Measurements from ENCODE around the gene KIF26A.
"Not testable (repeated sequence)": the region's sequence is repeated elsewhere in the genome, so short reads cannot be mapped to it uniquely, and the experiment has no call there.

KIF26A gene

DNA sequence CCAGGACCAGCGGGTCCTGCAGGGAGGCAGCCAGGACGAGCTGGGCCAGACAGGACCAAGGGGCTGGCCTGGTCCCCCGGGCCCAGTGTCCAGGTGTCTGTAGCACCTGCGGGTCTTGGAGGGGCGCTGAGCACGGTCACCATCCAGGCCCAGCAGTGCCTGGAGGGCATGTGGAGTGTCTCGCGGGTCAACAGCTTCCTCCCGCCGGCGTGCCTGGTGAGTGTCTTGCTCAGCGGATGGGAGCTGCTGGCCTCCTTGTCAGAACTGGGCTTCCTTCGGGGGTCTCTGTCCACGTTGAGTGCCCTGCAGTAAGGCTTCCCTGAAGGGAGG, 13.8 kb downstream of the KIF26A start:
- FAIRE-seq (no peak), DNase-seq (ENCODE audit: extremely low spot score, insufficient read length, low read depth) (no peak)

DNA sequence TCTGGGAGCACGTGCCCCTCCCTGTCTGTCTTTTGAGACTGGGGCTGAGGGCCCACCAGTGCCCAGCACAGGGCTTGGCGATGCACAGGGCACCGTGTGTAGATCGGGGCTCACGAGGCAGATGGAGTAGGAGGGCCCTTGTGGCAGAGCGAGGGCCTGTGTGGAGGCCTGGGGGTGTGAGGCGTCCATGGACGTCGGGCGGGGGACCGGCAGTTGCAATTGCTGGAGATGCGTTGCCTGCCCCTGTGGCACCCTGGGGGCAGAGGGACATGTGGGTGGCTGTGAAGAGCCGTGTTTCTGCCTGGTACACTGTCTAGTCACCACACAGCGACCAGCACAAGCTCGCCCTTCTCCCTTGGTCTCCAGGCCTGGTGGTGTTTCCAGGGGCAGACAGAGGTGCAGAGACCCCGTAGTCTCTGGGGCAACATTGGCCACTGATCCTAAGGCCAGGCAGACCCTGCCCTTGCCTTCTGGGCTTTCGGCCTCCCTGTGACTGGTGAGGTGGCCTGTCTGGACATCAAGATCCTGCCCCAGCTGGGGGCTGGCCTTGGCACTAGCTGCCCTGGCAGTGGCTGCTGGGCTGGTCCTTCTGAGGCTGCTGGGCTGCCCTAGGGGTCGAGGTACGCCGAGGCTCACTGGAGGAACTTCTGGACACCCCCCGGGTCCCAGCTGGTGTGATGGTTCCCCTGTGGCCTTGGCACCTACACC, 14.5 kb downstream of the KIF26A start:
- no peak for DNase-seq (ENCODE audit: extremely low spot score, insufficient read length, low read depth)
- FAIRE-seq = no peak

DNA sequence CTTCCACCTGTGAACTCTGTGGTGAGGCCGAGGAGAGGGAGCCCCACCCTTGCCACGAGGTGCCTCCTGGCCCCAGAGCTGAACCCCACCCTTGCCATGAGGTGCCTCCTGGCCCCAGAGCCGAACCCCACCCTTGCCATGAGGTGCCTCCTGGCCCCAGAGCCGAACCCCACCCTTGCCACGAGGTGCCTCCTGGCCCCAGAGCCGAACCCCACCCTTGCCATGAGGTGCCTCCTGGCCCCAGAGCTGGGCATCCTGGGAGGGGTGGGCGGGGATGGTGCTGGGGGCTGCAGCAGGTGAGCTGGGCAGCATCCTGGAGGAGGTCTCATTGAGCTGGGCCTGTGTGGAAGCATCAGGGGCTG, 15.0 kb downstream of the KIF26A start:
- FAIRE-seq = not testable (repeated sequence)

DNA sequence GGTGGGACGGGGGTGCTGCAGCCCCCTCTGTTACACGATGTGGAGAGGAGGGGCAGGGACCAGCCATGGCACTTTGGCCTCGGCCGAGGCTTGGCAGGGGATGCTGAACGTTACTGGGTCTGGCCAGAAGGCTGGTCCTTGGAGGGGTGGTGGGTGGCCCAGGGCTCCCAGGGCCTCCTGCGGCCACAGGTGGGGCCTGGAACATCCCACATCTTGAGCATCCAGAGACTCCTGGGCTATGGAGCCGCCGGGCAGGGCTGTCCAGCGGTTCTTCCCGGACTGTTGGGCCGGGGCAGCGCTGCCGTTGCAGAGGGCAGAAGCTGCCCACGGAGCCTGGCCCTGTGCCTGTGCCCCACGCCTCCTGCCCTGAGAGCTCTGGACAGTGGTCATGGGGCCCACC, 15.9 kb downstream of the KIF26A start:
- no peak for FAIRE-seq
- DNase-seq (ENCODE audit: extremely low spot score, insufficient read length, low read depth) = no peak

More for the DNA sequence above, 15.0 kb downstream of the KIF26A start:
- DNase-seq (ENCODE audit: extremely low spot score, insufficient read length, low read depth) = not testable (repeated sequence)

DNA sequence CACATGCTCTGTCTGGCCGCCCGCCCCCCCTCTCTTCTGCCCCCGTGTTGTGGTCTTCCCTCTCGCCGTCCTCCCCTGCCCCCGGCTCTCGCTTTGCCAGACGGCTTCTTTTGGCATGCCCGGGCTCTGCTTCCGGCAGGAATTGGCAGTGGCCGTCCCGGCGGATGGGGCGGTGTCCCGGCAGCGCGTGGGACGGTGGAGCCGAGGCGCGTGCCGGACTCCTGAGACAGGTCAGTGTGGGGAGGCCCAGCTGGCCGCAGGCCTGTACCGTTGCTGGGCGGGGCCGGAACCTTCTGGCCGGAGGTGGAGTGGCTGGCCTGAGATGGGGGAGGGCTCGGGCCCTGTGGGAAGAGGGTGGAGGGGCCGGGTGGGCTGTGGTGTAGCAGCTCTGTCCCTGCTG, 17.1 kb downstream of the KIF26A start:
- FAIRE-seq = no peak
- DNase-seq (ENCODE audit: extremely low spot score, insufficient read length, low read depth) = no peak

DNA sequence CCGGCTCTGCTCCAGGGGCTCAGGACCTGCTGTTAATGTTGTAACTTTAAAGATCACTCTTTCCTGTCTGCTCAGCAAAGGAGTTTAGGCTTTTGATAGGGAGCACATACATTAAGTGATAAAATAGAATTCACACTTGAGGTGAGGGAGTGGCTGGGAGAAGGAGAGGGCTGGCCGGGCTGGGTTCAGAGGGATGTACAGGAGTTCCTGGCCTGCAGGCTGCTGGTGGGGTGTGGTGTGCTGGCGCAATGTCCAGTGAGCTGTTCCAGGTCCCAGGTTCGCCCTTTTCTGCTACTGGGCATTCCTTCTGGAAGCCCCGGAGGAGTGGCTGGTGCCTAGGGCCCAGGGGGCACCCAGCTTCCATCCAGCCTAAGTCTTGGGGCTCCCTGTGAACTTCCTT, 17.8 kb downstream of the KIF26A start:
- no peak for FAIRE-seq
- DNase-seq (ENCODE audit: extremely low spot score, insufficient read length, low read depth) = no peak

DNA sequence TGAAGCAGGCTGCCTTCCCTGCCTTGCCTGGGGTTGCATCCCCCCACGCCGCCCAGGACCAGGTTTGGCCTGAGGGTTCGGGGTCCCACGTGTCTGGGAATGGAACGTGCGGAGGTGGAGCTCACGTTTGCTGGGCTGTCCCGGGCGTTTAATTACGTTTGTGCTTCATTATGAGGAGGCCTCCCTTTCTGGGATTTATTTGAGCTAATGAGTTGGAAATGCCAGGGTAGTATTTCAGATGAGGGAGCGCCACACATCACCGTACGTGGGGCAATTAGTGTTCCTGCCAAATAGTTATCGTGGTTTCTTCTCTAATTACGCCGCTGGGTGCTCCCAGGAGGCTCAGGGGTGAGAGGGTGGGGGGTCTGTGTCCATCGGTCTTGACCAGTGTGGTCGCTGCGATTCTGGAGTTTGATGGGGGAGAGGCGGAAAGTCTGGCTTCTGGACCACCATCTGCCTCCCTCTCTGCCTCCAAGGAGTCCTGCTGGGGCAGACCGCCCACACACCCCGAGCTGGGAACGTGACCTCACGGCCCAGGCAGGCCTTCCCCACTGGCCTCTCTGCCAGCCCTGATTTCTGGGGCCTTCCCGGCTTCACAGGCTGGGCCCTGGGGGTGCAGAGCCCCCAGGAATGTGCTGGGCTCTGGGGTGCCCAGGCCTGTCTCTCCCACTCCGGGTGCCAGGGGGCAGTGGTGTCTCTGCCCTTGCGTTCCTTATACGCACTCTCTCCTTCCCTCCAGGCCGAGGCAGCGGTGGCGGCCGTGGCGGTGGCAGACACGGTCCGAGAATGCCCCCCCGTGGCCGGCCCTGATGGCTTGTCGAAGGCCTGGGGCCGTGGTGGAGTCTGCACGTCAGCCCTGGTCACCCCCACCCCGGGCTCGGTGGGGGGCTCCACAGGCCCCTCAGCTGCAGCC, 18.9 kb downstream of the KIF26A start:
- DNase-seq (ENCODE audit: extremely low spot score, insufficient read length, low read depth) = no peak
- no peak for FAIRE-seq

DNA sequence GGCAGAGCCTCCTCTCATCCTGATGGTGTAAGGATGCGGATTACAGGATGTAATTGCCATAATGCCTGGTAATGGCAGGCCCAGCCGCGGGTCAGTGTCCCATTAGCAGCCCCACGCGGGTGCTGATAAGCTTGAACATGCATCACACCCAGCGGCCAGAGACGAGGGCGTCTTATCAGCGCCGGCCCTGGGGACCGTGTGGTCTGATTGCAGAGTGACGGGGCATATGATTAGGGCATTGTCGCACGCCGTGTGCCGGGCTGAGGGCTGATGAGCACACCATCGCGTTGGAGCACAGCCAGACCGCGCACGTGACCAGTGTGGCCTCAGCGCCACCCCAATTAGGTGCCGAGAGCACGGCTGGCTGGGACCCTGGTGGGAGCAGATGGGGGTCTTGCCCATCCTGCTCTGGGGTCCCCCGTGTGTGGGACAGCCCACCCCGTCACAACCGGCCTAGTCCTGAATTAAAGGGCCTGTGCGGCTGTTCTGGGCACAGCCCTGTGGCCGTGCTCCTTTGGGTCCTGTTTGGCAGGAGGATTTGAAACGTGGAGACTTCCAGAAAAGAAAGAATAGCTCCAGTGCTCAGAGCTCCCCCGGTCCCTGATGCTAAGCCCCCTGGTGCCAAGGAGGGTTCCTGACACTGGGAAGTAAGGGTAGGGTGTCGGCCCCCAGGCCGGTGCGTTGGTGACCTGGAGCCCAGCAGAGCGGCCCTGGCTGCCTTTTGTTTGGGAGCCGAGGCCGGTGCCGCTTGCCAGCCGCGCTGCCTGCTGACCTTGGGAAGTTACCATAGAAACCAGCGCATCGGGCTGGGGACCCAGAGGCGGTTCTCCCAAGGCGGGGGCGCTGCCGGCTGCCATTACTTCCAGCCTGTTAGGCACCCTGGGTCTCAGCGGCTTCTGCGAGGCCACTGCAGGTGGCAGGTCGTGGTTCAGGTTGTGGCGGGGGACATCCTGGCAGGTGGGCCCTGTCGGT, 20.7 kb downstream of the KIF26A start:
- no peak for DNase-seq (ENCODE audit: extremely low spot score, insufficient read length, low read depth)
- no peak for FAIRE-seq

DNA sequence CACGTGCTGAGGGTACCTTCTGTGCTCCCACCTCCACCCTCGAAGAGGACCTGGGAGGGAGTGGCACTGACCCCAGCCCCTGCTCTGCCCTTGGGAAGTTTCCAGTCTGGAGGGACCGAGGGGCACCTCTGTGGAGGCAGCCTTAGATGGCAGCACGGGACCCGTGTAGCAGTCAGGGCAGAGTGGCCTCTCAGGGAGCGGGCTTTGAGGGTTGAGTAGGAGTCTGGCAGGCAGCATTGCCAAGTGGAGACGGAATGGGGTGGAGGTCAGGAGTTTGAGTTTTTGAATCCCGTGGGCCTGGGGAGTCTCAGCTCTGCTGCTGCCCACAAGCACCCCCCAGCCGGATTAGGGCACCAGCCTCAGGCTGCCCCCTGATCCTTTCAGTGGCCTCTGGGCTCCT, 21.6 kb downstream of the KIF26A start:
- no peak for DNase-seq (ENCODE audit: extremely low spot score, insufficient read length, low read depth)
- no peak for FAIRE-seq

DNA sequence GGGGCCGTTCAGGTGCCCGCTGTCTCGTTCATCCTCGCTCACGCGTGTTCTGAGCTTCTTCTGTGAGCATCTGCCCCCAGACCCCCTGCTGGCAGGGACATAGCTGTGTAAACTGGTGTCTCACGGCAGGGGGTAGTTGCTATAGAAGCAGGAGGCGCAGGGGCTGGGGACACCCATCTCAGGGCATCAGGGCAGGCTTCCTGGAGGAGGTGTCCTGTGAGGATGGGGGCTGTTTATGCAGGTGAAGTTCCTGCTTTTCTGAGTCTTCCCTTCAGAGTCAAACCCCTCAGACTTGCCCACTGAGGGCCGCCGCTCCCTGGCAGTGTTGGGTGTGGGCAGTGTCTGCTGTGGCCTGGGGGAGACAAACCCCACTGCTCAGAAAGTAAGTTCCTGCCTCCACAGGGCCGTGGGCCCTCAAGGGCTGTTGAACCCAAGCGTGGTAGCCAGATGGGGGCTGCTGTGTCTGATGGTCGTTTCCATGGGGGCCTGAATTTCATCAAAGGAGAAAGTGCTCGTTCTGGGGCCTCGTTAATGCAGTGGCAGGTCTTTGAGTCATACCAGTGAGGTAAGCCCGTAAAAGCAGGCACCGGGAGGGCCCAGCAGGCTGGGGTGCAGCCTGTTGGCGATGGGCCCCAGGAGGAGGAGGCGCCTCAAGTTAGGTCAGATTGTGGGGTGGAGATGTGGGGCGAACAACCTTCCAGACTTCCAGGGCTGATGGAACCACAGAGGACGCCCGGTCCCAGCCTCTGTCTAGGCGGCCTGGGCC, 23.4 kb downstream of the KIF26A start:
- FAIRE-seq = no peak
- DNase-seq (ENCODE audit: extremely low spot score, insufficient read length, low read depth) = no peak

DNA sequence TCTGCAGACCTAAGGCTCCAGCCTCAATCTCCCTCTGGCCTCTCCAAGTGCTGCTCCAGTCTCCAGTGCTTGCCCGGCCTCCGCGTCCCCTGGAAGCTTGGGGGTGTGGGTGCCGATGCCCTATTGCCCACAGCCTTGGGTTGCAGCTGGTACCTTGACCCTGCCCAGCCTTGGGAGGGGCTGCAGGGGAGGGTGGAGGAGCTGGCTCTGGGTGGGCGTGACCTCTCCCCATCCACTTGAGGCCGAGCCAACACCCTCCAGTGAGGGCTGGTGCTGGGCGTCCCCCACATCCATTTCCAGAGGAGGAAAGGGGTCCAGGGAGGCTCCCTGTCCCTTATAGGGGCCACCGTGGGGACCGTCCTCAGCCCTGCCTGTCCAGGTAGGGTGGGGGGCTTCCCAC, 24.1 kb downstream of the KIF26A start:
- DNase-seq (ENCODE audit: extremely low spot score, insufficient read length, low read depth) = no peak
- no peak for FAIRE-seq

DNA sequence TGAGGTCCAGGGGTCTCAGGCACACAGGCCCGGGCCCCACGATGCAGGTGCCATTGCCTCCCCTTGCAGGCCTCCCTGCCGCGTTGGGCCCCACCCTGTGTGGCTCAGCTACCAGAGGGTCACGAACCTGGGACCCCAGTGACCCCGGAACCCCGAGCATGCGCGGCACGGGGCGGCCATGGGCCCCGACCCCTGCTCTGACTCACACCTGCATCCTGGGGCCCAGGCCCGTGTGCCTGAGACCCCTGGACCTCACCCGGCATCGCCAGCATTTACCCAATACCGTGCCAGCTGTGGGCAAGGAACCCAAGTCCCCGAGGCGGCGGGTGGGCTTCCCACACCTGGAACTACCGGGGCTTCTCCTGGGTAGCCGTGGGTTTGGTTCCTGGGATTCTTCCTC, 25.2 kb downstream of the KIF26A start:
- no peak for FAIRE-seq
- DNase-seq (ENCODE audit: extremely low spot score, insufficient read length, low read depth) = no peak

DNA sequence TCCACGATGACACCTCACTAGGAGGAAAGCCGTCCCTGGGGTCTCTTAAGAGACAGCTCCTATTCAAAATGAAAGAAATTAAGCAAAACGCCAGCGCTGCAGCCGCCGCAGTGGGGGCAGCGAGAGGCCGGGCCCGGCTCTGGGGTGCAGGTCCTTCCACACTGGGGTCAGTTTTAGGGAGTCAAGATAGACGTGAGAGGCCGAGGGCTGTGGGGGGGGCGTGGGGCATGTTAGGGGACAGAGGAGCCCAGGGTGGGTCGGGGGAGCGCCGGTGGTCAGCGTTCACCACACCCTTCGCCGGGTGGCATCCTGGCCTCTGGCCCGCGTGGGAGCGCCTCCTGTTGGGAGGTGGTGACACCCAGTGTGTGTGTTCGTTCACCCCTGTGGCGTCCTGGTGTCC, 25.7 kb downstream of the KIF26A start:
- no peak for DNase-seq (ENCODE audit: extremely low spot score, insufficient read length, low read depth)
- FAIRE-seq = no peak

DNA sequence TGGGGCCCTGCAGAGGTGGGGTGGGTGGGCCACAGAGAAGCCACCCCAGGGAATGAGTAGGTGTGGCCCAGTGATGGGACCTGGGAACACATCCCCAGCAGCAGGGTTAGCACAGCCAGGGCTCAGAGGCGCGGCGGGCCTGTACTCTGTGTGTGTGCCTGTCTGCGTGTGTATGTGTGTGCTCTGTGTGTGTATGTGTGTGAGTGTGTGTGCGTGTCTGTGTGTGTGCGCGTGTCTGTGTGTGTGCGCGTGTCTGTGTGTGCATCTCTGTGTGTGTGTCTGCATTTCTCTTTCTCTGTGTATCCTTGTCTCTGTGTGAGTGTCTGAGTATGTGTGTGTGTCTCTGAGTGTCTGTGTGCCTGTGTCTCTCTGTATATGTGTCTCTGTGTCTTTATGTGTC, 26.1 kb downstream of the KIF26A start:
- FAIRE-seq = no peak
- DNase-seq (ENCODE audit: extremely low spot score, insufficient read length, low read depth) = no peak

DNA sequence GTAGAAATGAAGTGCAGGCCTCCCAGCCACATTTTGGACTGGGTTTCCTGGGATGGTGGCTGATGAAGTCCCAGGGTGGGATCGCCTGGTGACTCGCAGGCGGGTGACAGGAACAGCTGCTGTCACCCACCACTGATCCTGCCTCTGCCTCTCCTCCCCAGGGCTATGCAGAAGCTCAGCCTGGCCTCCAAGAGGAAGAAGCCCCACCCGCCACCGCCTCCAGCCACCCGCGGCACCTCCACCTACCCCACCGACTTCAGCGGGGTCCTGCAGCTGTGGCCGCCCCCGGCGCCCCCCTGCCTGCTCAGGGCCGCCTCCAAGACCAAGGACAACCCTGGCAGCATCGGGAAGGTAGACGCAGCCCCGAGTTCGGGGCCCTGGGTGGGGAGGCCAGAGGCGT, 28.3 kb downstream of the KIF26A start:
- no peak for FAIRE-seq
- no peak for DNase-seq (ENCODE audit: extremely low spot score, insufficient read length, low read depth)

DNA sequence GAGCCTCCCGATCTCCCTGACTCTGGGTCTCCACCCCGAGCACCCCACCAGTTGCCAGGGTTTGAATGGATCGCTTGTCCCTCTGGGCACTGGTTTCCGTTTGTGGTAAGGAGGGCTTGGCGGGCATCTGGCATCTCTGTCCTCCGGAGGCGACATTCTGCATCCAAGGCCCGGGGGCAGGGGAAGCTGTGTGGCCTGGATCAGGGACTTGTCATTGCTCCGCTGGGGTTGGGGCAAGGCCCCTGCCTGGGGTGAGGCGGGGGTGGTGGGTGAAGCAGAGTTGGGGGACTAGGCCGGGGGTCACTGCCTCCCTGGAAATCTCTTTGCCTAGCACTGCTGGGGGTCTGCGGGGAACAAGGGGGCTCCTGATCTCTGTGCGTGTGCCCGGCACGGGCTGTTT, 30.2 kb downstream of the KIF26A start:
- FAIRE-seq (no peak), DNase-seq (ENCODE audit: extremely low spot score, insufficient read length, low read depth) (no peak)

DNA sequence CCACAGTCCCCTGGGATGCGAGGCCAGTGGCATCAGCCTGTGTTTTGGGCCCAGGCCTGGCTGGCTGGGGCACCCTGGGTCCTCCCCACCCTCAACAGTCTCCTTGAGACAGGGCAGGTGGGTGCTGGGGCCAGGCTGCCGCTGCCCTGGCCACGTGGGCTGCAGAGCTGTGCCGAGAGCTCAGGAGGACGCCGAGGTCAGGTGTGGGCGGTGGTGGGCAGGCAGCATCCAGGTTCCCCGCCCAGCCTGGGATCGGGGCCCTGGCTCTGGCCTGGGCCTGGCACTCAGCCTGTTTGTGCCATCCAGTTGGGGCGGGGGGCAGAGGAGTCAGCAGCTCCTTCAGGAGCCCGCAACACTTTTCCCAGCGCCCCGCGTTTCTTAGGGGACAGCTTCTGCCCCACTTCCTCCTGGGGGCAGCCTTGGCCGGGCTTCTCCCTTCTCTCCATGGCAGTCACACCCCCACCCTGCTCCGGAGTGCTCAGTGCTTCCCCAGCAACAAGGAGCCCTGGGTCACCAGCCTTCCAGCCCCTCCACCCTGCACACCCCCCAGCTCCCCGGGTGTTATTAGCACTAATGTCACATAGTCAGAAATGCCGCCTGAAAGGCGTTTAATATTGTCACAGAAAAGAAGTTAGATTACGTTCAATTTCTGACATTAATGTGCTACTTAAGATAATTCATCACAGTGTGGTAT, 30.8 kb downstream of the KIF26A start:
- no peak for DNase-seq (ENCODE audit: extremely low spot score, insufficient read length, low read depth)

DNA sequence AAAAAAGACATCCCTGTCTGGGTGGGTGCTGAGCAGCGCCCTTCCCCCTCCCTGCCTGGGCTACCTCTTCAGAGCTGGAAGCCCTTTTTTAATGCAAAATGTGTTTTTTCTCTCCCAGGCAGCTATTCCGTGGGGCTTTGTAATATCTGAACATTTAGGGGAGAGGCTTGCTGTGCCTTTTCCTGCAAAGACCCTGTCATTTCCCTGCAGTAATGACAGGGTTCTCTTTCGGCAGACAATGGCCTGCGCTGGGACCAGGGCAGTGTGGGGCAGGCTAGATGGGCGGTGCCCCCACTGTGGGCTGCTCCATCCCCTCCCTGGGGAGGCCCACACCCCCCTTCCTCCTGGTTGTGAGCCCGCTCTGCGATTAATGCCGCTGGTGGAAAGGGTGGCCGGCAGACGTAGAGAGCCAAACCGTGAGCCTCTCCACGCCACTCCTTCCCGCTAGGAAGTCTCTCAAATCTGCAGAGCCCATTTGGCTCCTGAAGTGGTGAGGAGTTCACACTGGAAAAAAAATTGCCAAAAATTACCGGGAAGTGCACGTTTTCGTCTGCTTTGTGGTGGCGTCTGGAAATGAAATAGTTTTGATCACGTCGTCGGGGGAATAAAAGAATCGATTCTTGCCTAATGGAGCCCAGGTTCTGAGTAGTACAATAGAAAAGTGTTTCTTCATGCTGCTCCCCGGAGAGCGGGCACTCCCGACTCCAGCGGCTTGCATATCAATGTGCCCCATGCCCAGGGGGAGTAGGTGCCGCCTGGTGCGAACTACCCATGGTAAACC, 31.5 kb downstream of the KIF26A start:
- FAIRE-seq = no peak
- no peak for DNase-seq (ENCODE audit: extremely low spot score, insufficient read length, low read depth)

More for the DNA sequence above, 30.8 kb downstream of the KIF26A start:
- FAIRE-seq = no peak
